Activated CD8-positive, alpha-beta memory T cell treated with anti-CD3 and anti-CD28 coated beads, Interleukin-2, amount 50 U/mL, for 48 hours (primary cell): ENCODE results near the gene FAM89B.

ENCODE experiments used
- DNase-seq: peaks from one replicate; pipeline ENCODE4 v3.0.0-alpha.2; 2020

Gene FAM89B

DNA sequence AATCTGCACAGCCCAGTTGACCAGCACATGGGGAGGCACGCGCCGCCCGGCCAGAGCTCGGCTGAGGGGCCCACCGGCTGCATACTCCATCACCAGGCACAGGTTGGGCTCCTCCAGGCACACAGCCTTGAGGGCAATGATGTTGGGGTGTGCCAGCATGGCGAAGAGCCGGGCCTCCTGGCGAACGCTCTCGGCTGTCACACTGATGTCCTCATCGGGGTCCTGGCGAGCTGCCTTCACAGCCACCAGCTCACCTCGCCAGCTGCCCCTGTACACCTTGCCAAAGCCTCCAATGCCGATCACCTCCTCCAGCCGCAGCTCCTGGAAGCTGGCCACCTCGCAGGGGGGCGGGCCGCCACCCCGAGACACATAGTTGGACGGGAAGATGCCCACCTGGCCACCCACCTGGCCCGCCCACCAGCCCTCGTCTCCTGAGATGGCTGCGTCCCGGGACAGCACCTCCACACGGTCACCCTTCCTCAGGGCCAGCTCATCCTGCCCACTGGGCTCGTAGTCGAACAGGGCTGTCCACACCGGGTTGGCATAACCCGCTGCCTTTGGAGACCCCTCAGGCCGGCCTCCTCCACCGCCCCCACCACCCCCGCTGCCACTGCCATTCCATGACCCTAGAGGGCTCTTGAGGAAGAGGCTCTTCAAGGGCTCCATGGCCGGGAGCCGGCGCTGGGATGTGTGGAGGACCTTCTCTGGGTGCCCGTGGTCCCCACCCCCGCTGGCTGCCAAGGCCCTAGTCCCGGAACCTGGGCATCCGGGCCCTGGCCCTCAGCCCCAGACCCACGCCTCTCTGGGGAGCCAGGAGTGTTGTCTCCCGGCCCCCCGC is 41.0 kb downstream of the FAM89B start:
- DNase-seq = peak; percentile 65

DNA sequence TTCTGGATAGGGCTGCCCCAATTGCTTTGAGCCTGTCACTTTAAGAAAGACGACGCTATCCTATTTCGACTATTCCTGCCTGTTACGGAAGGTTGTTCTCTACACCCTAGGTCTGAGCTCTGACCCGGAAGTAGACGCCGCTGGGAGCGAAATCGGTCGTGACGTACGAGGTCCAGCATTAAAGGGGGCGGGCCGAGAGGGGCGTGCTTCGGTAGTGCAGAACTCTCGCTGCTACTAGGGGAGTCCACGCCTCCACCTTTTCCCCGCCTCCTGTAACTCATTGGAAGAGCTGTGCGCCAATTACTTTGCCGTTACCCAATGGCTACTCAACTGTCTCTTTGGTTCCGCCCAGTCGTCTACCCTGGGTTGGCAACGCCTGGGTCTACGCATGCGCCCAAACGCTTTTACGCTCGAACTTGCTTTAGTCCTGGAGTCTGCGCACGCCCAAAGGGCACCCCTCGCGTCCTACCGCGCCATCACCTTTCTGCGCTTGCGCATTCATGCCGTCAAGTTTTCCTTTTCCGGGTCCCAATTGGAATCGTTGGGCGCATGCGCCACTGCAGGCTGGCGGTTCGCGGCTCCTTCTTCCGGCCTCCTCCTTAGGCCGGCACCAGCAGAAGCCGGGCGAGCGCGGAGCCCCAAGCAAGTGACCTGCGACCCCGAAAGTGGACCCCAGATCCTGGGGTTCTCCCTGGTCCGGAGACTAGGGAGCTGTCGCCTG is 43.1 kb downstream of the FAM89B start, which contains the start of gene PCNX3:
Gene PCNX3 (plus strand): TSS at position 548 of the 721 bp plus-strand sequence. CDS start 536 bp downstream, outside the sequence.
- DNase-seq = peak; percentile 99

DNA sequence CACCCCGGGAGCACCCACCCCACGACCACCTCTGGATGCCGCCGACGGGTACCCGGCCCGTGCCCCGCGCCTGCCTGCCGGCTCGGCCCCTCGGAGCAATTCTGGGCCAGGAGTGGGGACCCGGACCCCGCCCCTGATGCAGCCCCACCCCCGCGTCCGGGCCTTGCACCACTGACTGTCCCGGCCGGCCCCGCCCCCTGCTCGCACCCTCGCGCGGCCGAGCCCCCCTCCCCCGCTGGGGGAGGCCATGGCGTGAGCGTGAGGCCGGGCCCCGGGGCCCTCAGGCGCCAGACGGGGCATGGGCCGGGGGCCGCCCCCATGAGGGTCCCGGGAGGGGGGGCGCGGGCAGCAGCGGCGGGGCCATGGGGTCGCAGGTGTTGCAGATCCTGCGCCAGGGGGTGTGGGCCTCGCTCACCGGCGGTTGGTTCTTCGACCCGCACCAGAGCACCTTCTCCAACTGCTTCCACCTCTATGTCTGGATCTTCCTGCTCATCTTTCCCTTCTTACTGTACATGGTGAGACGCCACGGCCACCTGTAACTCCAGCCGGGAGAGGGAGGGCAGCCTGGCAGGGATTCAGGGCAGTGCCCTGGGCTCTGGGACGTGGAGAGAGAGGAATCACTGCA is 43.7 kb downstream of the FAM89B start:
- no peak for DNase-seq

DNA sequence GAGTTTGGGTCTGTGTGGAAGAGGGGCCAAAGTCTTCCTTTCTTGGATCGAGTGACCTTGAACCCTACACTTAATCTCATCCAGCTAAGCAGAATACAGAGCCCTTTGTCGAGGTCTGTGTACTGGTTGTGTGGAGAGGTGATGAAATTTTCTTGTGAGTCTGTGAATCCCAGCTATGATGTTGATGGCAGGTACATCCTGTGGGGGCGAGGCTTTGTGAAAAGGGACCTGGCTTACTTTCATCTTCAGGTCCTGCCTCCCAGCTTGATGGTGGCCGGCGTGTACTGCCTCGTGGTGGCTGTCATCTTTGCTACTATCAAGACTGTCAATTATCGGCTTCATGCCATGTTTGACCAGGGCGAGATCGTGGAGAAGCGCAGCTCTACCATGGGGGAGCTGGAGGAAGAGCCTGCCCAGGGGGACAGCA is 44.2 kb downstream of the FAM89B start:
- no peak for DNase-seq

DNA sequence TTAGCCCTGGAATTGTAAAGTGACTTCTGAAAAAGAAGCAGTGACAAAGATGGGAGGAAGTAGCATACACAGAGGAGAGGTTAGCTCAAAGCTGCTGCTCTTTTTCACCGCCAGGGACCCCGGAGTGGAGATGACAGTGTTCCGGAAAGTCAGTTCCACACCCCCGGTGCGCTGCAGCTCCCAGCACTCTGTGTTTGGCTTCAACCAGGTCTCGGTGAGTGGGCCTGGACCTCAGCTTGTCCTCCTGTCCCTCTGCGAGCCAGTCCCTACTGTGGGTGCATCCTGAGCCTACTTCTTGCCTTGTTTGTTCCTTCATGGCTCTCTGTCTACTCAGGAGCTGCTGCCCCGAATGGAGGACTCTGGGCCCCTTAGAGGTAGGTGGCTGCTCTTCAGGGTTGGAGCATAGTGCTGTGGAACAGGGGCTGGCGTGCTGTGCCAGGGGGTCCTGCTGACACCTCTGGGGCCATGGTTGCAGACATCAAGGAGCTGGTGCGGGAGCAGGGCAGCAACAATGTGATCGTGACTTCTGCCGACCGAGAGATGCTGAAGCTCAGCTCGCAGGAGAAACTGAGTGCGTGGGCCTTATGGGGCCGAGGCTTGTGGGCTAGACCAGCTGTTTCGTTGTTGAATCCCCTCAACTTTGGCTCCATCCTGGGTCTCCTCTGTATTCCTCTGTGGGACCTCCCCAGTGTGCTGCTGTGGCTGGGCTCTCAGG is 45.0 kb downstream of the FAM89B start:
- DNase-seq = no peak

DNA sequence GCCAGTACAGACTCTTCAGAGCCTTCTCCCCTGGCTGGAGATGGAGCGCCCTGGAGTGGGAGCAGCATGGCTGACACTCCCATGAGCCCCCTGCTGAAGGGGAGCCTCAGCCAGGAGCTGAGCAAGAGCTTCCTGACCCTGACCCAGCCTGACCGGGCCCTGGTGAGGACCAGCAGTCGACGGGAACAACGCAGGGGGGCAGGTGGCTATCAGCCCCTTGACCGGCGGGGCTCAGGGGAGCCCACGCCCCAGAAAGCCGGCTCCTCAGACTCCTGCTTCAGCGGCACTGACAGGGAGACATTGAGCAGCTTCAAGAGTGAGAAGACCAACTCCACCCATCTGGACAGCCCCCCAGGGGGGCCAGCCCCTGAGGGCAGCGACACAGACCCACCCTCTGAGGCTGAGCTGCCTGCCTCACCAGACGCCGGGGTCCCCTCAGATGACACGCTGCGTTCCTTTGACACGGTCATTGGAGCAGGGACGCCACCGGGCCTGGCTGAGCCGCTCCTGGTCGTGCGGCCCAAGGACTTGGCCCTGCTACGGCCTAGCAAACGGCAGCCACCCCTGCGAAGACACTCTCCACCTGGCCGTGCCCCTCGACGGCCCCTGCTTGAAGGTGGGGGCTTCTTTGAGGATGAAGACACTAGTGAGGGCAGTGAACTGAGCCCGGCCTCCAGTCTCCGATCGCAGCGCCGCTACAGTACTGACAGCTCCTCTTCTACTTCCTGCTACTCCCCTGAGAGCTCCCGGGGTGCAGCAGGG is 45.8 kb downstream of the FAM89B start:
- DNase-seq = no peak

DNA sequence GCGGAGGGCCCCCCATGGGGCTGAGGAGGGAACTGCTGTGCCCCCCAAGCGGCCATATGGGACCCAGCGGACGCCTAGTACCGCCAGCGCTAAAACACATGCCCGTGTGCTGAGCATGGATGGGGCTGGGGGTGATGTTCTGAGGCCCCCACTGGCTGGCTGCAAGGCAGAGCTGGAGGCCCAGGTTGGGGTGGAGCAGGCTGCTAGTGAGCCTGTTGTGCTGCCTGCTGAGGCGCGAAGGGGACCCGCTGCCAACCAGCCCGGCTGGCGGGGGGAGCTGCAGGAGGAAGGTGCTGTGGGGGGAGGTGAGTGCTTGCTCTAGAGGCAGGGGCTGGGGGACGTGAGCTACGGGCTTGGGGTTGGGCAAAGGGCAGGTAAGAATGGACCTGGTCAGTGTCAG is 46.4 kb downstream of the FAM89B start:
- DNase-seq = no peak

DNA sequence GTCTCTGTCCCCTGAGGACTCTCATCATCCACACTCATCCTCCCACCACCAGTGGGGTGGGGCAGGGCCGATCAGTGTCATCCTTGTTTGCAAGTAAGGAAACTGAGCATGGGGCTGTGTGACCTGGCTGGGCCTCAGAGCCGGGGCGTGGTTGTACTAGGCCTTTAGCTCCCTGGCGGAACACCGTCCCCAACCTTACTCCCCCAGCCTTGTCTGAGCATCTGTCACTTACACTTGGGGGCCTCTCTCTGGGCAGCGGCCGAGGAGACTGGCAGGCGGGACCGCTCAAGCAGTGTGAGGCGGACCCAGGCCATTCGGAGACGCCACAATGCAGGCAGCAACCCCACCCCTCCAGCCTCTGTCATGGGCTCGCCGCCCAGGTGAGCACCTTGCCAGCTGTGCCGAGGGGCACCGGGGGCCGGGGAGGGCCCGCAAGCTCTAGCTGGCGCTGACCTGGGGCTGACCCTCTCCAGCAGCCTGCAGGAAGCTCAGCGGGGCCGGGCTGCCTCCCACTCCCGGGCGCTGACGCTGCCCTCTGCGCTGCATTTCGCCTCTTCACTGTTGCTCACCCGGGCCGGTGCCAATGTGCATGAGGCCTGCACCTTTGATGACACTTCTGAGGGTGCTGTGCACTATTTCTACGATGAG is 47.1 kb downstream of the FAM89B start:
- no peak for DNase-seq

DNA sequence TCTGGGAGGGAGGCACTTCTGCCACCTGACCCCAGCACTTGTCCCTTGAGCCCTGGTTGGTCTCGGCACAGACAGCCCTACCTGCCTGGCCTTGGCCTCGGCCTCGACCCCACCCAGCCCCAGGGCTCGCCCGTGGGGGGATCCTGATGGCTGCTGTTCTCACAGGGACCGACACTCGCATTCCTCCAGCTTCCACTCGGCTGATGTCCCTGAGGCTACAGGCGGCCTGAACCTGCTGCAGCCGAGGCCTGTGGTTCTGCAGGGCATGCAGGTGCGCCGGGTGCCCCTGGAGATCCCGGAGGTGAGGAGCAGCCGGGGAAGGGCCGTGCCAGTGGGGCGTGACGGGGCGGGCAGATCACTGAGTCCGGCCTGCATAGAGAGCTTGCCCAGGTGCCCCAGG is 48.3 kb downstream of the FAM89B start:
- no peak for DNase-seq

DNA sequence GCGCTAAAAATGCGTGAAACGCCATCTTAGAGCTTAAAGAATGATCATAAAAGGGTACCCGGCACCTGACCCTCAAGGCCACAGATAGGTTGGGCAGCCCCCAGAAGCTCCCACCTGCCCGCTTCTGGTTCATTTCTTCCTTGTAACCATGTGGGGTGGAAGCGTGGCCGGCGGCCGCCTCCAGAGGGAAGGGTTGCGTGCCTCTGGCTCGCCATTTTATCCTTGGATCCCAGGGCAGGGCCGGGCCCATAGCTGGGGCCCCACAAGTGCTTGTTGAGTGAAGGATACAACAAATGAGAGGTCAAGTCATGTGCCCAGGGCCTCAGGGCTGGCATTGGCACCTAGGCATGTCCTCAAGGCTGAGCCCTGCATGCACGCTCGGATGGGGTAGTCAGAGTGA is 49.1 kb downstream of the FAM89B start:
- no peak for DNase-seq

DNA sequence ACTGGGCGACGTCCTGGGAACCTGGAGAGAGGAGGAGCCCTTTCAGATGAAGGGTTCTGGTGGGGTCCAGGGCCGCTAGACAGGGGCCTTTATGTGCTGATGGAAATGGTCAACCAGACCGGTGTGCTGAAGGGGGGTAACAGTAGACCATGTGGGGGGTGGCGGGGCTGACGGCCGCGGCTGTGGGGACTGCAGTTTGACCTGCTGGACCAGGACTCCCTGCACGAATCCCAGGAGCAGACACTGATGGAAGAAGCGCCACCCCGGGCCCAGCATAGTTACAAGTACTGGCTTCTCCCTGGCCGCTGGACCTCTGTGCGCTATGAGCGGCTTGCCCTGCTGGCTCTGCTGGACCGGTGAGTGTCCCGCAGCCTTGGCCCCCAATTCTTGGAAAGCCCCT is 49.7 kb downstream of the FAM89B start:
- DNase-seq = no peak

DNA sequence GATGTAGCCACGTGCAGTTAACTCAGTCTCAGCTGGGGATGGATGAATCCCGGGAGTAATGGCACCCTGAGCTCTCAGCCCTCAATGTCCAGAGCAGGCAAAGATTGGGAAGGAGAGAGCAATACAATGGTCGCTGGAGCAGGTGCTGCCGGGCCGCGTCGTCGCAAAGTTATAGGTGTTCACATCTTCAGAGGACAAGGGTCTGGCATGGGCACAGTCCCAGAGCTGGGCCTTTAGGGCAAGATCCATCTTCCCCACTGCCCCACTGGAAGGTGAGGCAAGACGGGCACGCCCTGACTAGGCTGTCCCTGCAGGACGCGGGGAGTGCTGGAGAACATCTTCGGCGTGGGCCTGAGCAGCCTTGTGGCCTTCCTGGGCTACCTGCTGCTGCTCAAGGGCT is 50.8 kb downstream of the FAM89B start:
- no peak for DNase-seq
